Astrocyte of the cerebellum (primary cell): ENCODE measurements around the gene JMJD7.

Source experiments
- DNase-seq: peaks from one replicate; pipeline ENCODE4 v3.0.0-alpha.2; 2011; ENCODE audit warnings: low read depth
- H3K4me3 ChIP-seq: 2 replicates; pipeline ENCODE4 v1.5.1; 2011; ENCODE audit warnings: mild to moderate bottlenecking, low read depth, low read length, moderate library complexity
- in situ Hi-C: cut with HindIII; loops from 2 replicates; pipeline ENCODE4 v1.10.0; 2017; ENCODE audit warnings: low sequenced_read_pairs
- TF ChIP-seq, protein P1 (sequence below): IDR thresholded peaks from 2 replicates; pipeline ENCODE4 v1.5.1; 2012; ENCODE audit warnings: low read length, low read depth, moderate library complexity, mild to moderate bottlenecking; ENCODE audit errors: missing control alignments

The JMJD7 gene

DNA sequence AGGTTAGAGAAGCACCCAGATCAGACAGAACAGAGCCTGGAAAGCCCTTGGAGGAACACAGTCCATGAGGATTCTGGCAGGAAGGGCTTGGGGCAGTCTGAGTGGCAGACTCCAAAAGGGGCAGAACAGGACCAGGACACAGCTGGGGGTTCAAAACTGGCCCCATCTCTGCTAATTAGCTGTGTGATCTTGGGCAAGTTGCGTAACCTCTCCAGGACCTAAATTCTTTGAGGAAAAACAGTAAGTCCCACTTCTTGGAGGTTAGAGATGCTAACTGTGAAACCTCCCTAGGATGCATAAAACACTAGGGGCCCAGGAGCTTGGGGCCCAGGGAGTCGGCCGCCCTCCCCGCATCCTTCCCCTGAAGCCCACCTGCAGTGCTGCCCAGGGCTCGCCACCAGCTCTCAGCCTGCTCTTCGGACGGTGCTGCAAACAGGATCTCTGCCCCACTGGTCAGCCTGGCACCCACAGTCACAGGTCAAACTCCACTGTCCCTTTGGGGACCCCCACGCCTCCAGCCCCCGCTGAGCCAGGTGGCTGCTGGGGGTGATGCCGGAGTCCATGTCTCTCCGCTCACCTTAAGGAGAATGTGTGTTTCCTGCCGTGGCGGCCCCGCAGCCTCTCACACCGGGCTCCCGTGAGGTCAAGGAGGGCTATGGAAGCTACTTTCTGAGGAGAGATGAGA is 22.7 kb downstream of the JMJD7 start:
- DNase-seq: no peak
- no peak overlapping the region for H3K4me3 ChIP-seq
- TF ChIP-seq, protein P1, sequence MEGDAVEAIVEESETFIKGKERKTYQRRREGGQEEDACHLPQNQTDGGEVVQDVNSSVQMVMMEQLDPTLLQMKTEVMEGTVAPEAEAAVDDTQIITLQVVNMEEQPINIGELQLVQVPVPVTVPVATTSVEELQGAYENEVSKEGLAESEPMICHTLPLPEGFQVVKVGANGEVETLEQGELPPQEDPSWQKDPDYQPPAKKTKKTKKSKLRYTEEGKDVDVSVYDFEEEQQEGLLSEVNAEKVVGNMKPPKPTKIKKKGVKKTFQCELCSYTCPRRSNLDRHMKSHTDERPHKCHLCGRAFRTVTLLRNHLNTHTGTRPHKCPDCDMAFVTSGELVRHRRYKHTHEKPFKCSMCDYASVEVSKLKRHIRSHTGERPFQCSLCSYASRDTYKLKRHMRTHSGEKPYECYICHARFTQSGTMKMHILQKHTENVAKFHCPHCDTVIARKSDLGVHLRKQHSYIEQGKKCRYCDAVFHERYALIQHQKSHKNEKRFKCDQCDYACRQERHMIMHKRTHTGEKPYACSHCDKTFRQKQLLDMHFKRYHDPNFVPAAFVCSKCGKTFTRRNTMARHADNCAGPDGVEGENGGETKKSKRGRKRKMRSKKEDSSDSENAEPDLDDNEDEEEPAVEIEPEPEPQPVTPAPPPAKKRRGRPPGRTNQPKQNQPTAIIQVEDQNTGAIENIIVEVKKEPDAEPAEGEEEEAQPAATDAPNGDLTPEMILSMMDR: no peak
- in situ Hi-C loops: no loop called here

DNA sequence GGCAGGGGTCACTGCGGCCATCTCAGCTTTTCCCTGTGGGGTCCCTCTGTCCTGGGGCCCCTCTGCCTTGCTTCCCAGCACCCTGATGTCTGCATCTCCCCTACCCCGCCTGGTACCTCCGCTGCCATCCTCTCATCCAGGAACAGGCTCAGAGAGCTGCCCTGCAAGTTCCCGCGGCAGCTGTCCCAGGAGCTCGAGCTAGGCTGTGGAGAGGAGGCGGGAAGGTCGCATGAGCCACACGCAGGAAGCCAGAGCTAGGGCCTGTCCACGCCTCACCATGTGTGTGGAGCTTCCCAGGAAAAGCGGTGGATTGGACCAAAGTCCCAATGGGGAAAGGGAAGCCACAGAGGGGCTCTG is 23.3 kb downstream of the JMJD7 start:
- in situ Hi-C loops: no loop called here
- DNase-seq: no peak
- H3K4me3 ChIP-seq: no peak overlapping the region
- TF ChIP-seq, protein P1: no peak

DNA sequence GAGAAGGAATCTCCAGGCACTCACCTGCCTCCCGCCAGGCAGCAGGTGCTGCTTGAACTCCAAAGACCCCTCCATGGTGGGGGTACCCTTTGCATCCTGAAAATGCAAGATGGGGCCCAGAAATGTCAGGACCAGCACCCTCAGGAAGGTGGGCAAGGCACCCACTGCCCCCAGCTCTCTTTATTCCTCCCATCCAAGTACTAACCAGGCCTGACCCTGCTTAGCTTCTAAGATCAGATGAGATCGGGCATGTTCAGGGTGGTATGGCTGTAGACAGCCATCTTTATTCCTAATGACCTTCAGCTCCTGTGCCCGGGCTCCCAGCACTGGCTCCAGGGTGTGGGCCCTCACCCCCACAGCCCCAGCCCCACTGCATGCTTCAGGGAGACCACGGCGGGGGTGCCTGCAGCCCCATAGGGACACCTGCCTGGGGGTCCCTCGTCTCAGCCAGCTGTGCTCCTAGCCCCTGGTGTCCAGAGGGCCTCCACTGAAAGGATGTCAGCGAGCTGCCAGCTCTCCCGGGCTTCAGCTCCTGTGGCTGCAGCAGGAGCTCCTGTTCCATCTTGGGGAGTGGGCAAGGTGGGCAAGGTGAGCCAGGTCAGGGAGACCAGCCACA is 24.0 kb downstream of the JMJD7 start:
- DNase-seq: no peak
- no peak overlapping the region for H3K4me3 ChIP-seq
- in situ Hi-C loops: no loop called here
- TF ChIP-seq, protein P1: no peak

DNA sequence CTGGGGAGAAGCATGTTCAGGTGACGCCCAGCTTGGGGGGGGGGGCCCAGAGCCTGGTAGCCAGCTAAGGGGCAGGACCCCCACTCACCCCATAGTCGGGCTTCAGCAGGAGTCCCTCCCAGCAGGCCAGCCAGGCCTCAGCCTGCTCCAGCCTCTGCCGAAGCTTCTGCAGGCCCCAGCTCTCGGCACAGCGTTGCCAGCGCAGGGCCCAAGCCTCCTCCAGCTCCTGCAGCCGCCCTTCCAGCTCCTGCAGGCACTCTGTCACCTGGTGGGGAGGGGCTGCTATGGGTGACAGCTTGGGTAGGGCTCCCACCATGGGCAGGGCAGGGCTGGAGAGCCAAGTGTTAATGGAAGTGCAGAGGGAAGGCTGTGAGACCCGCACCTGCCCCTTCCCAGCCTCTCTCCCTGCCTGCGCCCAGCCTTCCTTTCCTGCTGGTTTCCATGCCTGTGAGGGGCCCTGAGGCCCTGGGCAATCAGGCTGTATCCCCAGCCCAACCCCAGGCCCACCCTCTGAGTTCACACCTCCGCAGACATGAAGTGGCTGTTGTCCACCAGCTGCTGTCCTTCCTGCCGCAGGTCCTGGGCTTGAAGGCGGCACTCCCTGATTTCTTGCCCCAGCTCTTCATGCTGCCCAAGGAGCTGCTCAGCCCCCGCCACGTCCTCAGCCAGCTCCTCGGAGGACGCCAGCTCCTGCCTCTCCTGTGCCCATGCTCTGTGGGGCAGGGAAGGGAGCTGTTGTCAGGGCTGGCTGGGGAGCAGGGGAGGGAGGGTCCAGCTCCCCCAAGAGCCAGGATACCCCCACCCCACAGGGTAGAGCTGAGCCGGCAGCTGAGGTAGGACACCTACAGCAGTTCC is 25.1 kb downstream of the JMJD7 start:
- in situ Hi-C loops: no loop called here
- TF ChIP-seq, protein P1: no peak
- H3K4me3 ChIP-seq: no peak overlapping the region

DNA sequence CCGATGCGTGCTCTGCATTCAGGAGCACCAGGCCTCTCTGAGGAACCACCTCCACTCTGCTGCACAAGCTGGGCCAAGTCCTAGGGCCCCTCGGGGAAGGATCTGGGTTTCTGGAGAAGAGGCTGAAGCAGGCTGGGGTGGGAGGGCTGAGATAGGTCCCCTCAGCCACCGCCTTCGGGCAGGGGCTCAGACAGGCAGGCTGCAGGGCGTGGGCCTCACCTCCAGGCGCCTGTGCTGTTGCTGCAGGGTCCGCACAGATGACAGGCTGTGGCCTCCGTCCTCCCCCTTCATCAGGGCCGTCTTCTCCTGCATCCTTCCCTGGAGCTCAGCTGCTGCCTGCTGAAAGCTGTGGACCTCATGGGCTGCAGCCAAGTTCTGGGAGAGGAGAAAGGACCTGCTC is 25.9 kb downstream of the JMJD7 start:
- DNase-seq: no peak
- in situ Hi-C loops: no loop called here
- TF ChIP-seq, protein P1: no peak
- H3K4me3 ChIP-seq: no peak overlapping the region

More for the DNA sequence above, 25.1 kb downstream of the JMJD7 start:
- no peak for DNase-seq

DNA sequence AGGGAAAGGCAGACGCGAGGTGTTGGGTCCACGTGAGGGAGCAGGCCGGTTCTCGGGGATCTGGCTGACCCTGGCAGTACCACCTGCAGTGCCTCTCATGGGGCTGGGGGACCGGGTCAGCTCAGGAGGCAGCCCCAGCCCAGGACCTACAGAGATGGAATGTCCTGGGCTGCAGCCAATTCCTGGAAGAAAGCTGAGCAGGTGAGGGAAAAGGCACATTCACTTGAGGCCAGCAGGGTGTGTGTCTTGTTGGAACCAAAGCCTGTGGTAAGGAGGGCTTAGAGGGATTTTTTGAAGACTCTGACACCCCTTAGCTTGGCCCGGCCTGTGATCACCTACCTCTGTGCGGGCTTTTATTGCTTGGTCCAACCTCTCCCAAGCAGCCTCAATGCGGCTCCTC is 26.6 kb downstream of the JMJD7 start:
- no peak for DNase-seq
- in situ Hi-C loops: no loop called here
- TF ChIP-seq, protein P1: no peak
- no peak overlapping the region for H3K4me3 ChIP-seq
